ENCODE data around the gene ABCB11.

DNA sequence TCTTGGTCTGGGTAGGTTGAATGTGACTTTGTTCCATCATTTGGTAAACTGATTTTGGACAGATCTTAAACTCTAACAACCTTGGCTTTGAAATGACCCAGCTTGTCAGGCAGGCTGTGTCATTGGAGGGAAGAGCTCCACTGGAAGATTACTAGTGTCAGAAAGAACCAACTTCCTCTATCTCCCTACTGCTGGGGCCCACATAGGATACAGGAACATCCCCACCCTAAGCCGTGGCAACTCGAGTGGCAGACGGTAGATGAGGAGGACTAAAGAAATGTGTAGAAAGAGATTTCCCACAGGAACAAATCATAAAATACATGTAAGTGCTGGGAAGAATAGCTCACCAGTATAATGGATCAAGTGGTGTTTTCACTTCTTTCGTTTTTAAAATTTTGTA lies 134.3 kb downstream of the ABCB11 start:
- TF ChIP-seq, protein P1, sequence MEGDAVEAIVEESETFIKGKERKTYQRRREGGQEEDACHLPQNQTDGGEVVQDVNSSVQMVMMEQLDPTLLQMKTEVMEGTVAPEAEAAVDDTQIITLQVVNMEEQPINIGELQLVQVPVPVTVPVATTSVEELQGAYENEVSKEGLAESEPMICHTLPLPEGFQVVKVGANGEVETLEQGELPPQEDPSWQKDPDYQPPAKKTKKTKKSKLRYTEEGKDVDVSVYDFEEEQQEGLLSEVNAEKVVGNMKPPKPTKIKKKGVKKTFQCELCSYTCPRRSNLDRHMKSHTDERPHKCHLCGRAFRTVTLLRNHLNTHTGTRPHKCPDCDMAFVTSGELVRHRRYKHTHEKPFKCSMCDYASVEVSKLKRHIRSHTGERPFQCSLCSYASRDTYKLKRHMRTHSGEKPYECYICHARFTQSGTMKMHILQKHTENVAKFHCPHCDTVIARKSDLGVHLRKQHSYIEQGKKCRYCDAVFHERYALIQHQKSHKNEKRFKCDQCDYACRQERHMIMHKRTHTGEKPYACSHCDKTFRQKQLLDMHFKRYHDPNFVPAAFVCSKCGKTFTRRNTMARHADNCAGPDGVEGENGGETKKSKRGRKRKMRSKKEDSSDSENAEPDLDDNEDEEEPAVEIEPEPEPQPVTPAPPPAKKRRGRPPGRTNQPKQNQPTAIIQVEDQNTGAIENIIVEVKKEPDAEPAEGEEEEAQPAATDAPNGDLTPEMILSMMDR (IDR thresholded peaks at IDR 0.05): no peak
- no peak for TF ChIP-seq EP300 (IDR thresholded peaks at IDR 0.05)
- TF ChIP-seq POLR2AphosphoS5 (IDR thresholded peaks at IDR 0.05): no peak
- TF ChIP-seq POLR2A (IDR thresholded peaks at IDR 0.05; ENCODE audit: low read depth): no peak
